Brain microvascular endothelial cell (primary cell): Measurements from ENCODE around the gene ELOB.

Experiments used
- DNase-seq: peaks from one replicate; pipeline ENCODE4 v3.0.0-alpha.2; 2020
- H3K27ac ChIP-seq: fragments of 250-450 bp; sonication (Bioruptor Pico); 2 replicates; pipeline ENCODE4 v1.5.1; 2020; ENCODE audit warnings: mild to moderate bottlenecking, moderate library complexity
- H3K27me3 ChIP-seq: fragments of 250-450 bp; sonication (Bioruptor Pico); replicated peaks from 2 replicates; pipeline ENCODE4 v1.5.1; 2020; ENCODE audit warnings: mild to moderate bottlenecking
- H3K36me3 ChIP-seq: fragments of 250-450 bp; sonication (Bioruptor Pico); replicated peaks from 2 replicates; pipeline ENCODE4 v1.5.1; 2020; ENCODE audit warnings: mild to moderate bottlenecking
- H3K4me3 ChIP-seq: 2 replicates; pipeline ENCODE4 v1.5.1; 2011; ENCODE audit warnings: low read depth, mild to moderate bottlenecking, control low read depth, low read length, moderate library complexity
- CTCF ChIP-seq: IDR thresholded peaks from 2 replicates; pipeline ENCODE4 v1.5.1; 2011; ENCODE audit warnings: low read depth, mild to moderate bottlenecking, moderate library complexity, low read length, control low read depth, inconsistent platforms; ENCODE audit errors: missing control alignments
- in situ Hi-C: cut with HindIII; loops from 2 replicates; pipeline ENCODE4 v1.10.0; 2017; ENCODE audit warnings: low sequenced_read_pairs, low pct_ligation_motif_present

Gene ELOB

GRCh38 chr16:2813771-2814221, 36.7 kb upstream of the ELOB start:
- Histone ChIP-seq H3K36me3 (no peaks in the 10 kb centered on the region), H3K4me3 (no peak overlapping the region), H3K27me3 (peaks cover 9% of the 10 kb centered on the region), H3K27ac (no peak overlapping the region)
- in situ Hi-C loops, result no loop called here
- DNase-seq, result no peak
- TF ChIP-seq CTCF, result no peak

- Histone ChIP-seq H3K4me3 (no peak overlapping the region), H3K27ac (no peak overlapping the region), H3K27me3 (peaks cover 9% of the 10 kb centered on the region), H3K36me3 (no peaks in the 10 kb centered on the region)
- TF ChIP-seq CTCF, result no peak
- in situ Hi-C loops, result no loop called here
- DNase-seq, result no peak
Measured at GRCh38 chr16:2811703-2812471, 34.8 kb upstream of the ELOB start.

- Histone ChIP-seq H3K27ac (no peak overlapping the region), H3K4me3 (no peak overlapping the region), H3K36me3 (no peaks in the 10 kb centered on the region), H3K27me3 (peaks cover 9% of the 10 kb centered on the region)
- DNase-seq, result no peak
- in situ Hi-C loops, result no loop called here
- TF ChIP-seq CTCF, result no peak
Measured at GRCh38 chr16:2810651-2811050, 33.6 kb upstream of the ELOB start.

- in situ Hi-C loops, result no loop called here
- Histone ChIP-seq H3K4me3 (no peak overlapping the region), H3K27ac (no peak overlapping the region), H3K27me3 (peaks cover 7% of the 10 kb centered on the region), H3K36me3 (no peaks in the 10 kb centered on the region)
- no peak for TF ChIP-seq CTCF
- no peak for DNase-seq
Measured at GRCh38 chr16:2809149-2809760, 32.2 kb upstream of the ELOB start.

GRCh38 chr16:2808181-2808580, 31.1 kb upstream of the ELOB start:
- DNase-seq, result no peak
- Histone ChIP-seq H3K27ac (no peak overlapping the region), H3K27me3 (peaks cover 7% of the 10 kb centered on the region), H3K36me3 (no peaks in the 10 kb centered on the region), H3K4me3 (no peak overlapping the region)
- no peak for TF ChIP-seq CTCF
- in situ Hi-C loops, result no loop called here
